GM23248 (cell line): ENCODE data around the gene COX17.

Experiments used
- EZH2 ChIP-seq: fragments of 200-600 bp; sonication (generic); IDR thresholded peaks from 2 replicates; pipeline ENCODE4 v1.6.1; 2018; ENCODE audit warnings: antibody characterized with exemption, mild to moderate bottlenecking; ENCODE audit not compliant: insufficient read depth, poor library complexity, severe bottlenecking
- EZH2phosphoT487 ChIP-seq: fragments of 200-600 bp; sonication (generic); IDR thresholded peaks from 2 replicates; pipeline ENCODE4 v1.6.1; 2018; ENCODE audit warnings: antibody characterized with exemption, moderate library complexity, mild to moderate bottlenecking, low read depth; ENCODE audit not compliant: insufficient read depth

GRCh38 chr3:119626196-119626595 is 51.0 kb downstream of the COX17 start:
- no peak for TF ChIP-seq EZH2phosphoT487
- TF ChIP-seq EZH2 = no peak
